Neuronal stem cell (in vitro differentiated cells): ENCODE data around the gene CCDC92.

Experiments
- DNase-seq: peaks from one replicate; pipeline ENCODE4 v3.0.0-alpha.2; 2013; ENCODE audit warnings: low spot score
- H2AFZ ChIP-seq: one replicate; pipeline ENCODE4 v1.6.1; 2013; ENCODE audit warnings: mild to moderate bottlenecking, low read length, inconsistent platforms
- H2AK5ac ChIP-seq: 2 replicates; pipeline ENCODE4 v1.6.1; 2013; ENCODE audit warnings: low read depth, mild to moderate bottlenecking, inconsistent platforms, low read length, moderate library complexity, mixed read lengths
- H2BK120ac ChIP-seq: 2 replicates; pipeline ENCODE4 v1.6.1; 2013; ENCODE audit warnings: low read depth, mild to moderate bottlenecking, inconsistent platforms, low read length, moderate library complexity, mixed read lengths
- H2BK12ac ChIP-seq: one replicate; pipeline ENCODE4 v1.6.1; 2013; ENCODE audit warnings: low read length, inconsistent platforms
- H2BK15ac ChIP-seq: 2 replicates; pipeline ENCODE4 v1.6.1; 2013; ENCODE audit warnings: mild to moderate bottlenecking, low read length, inconsistent platforms, mixed read lengths
- H2BK5ac ChIP-seq: one replicate; pipeline ENCODE4 v1.6.1; 2013; ENCODE audit warnings: inconsistent platforms, mild to moderate bottlenecking, low read length, moderate library complexity
- H3K14ac ChIP-seq: one replicate; pipeline ENCODE4 v1.6.1; 2013; ENCODE audit warnings: low read length, inconsistent platforms
- H3K18ac ChIP-seq: 2 replicates; pipeline ENCODE4 v1.6.1; 2013; ENCODE audit warnings: low read length, inconsistent platforms
- H3K23ac ChIP-seq: 2 replicates; pipeline ENCODE4 v1.6.1; 2013; ENCODE audit warnings: low read depth, mild to moderate bottlenecking, mixed read lengths, low read length, inconsistent platforms; ENCODE audit not compliant: poor library complexity
- H3K27ac ChIP-seq: replicated peaks from 3 replicates; pipeline ENCODE4 v1.5.1; 2013; ENCODE audit warnings: low read length, inconsistent platforms
- H3K27me3 ChIP-seq, 3 experiments: 2 replicates each; pipeline ENCODE4 v1.6.1; 2013; ENCODE audit warnings: low read length in 3 of 3, mild to moderate bottlenecking in 2 of 3, inconsistent platforms in 1 of 3, low read depth in 1 of 3, mixed read lengths in 1 of 3, moderate library complexity in 1 of 3; ENCODE audit not compliant: control insufficient read depth in 3 of 3, insufficient read depth in 3 of 3
- H3K36me3 ChIP-seq, 2 donors: replicated peaks in 1 of 2; 2 replicates each; pipeline ENCODE4 v1.6.1; 2013; ENCODE audit warnings: low read length in 2 of 2; ENCODE audit not compliant: control insufficient read depth in 2 of 2, insufficient read depth in 2 of 2
- H3K4ac ChIP-seq: 2 replicates; pipeline ENCODE4 v1.6.1; 2013; ENCODE audit warnings: inconsistent platforms, mild to moderate bottlenecking, low read length, moderate library complexity
- H3K4me1 ChIP-seq, 2 donors: 1 replicate in 1 of 2; 2 replicates in 1 of 2; pipeline ENCODE4 v1.6.1; 2013; ENCODE audit warnings: low read length in 2 of 2, low read depth in 1 of 2; ENCODE audit not compliant: control insufficient read depth in 2 of 2, insufficient read depth in 1 of 2
- H3K4me2 ChIP-seq: one replicate; pipeline ENCODE4 v1.6.1; 2013; ENCODE audit warnings: mild to moderate bottlenecking, low read length, inconsistent platforms; ENCODE audit not compliant: insufficient read depth, poor library complexity, severe bottlenecking
- H3K4me3 ChIP-seq, 2 donors: 2 replicates each; pipeline ENCODE4 v1.5.1; 2013; ENCODE audit warnings: low read length in 2 of 2, mild to moderate bottlenecking in 2 of 2, inconsistent platforms in 1 of 2, moderate library complexity in 1 of 2
- H3K79me1 ChIP-seq: one replicate; pipeline ENCODE4 v1.6.1; 2013; ENCODE audit warnings: low read depth, mild to moderate bottlenecking, inconsistent platforms, low read length, moderate library complexity
- H3K9ac ChIP-seq: one replicate; pipeline ENCODE4 v1.6.1; 2013; ENCODE audit warnings: mild to moderate bottlenecking, low read depth, low read length, inconsistent platforms; ENCODE audit not compliant: poor library complexity
- H3K9me3 ChIP-seq, 2 donors: replicated peaks in 1 of 2; 2 replicates each; pipeline versions ENCODE3 to v1.6.1; 2013; ENCODE audit warnings: low read length in 2 of 2, mild to moderate bottlenecking in 2 of 2, inconsistent platforms in 1 of 2, low read depth in 1 of 2, mixed read lengths in 1 of 2, moderate library complexity in 1 of 2; ENCODE audit not compliant: control insufficient read depth in 2 of 2, insufficient read depth in 1 of 2
- H4K8ac ChIP-seq: one replicate; pipeline ENCODE4 v1.6.1; 2013; ENCODE audit warnings: low read depth, mild to moderate bottlenecking, inconsistent platforms, low read length, moderate library complexity
- H4K91ac ChIP-seq: one replicate; pipeline ENCODE4 v1.6.1; 2013; ENCODE audit warnings: low read length, low read depth, mild to moderate bottlenecking, inconsistent platforms; ENCODE audit not compliant: poor library complexity
- WGBS, 2 donors: extraction: QIAGEN DNeasy Blood & Tissue Kit; methylation state at CpG; one replicate each; pipeline ENCODE4 v1.1.7; 2013; ENCODE audit warnings: missing lambda C conversion rate in 2 of 2, mixed read lengths in 1 of 2; ENCODE audit not compliant: insufficient read length in 2 of 2, insufficient replicate concordance in 1 of 2; ENCODE audit errors: extremely low coverage in 2 of 2; 5-methylcytosine and 5-hydroxymethylcytosine counted together

The CCDC92 gene

GRCh38 chr12:123936471-123936870 lies 36.2 kb downstream of the CCDC92 start:
- Histone ChIP-seq H3K27ac (no peak overlapping the region), H3K18ac (no peak overlapping the region), H4K91ac (no peak overlapping the region), H3K14ac (no peak overlapping the region), H3K4me2 (no peak overlapping the region), H2BK120ac (no peak overlapping the region), H3K9me3 (peaks cover 0 to 9% of the 10 kb centered on the region in 2 donors), H3K4me1 (peaks cover 3 to 4% of the 10 kb centered on the region in 2 donors), H2AFZ (no peak overlapping the region), H3K27me3 (no peaks in the 10 kb centered on the region), H2BK15ac (no peak overlapping the region), H4K8ac (no peak overlapping the region), H3K23ac (peak overlapping the region; percentile 46), H2BK12ac (no peak overlapping the region), H2AK5ac (no peak overlapping the region), H3K4me3 (no peak overlapping the region), H2BK5ac (no peak overlapping the region), H3K4ac (no peak overlapping the region), H3K36me3 (peaks cover 15 to 48% of the 10 kb centered on the region in 2 donors), H3K79me1 (no peaks in the 10 kb centered on the region), H3K9ac (peak overlapping the region; percentile 0)
- WGBS, 2 donors = no CpG with 5 or more reads among the region's 18 CpGs
- no peak for DNase-seq

DNA sequence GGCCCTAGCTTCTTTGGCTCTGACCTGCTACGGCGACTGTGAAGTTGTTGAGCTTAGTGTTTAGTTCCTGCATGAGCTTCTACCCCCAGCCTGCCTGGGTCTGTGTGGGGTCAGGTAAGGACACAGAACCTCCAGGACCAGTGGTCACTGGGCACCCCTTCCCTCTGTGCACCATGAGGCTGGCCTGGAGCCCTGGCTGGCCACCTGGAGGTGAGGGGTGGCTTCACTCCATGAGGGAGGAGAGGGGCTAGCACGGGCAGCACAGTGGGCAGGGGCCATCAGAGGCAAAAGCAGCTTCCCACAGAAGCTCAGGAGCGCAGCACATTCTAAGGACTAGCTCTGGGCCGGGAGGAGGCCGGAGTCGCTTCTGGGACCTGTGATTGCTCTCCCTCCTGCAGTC lies 36.7 kb downstream of the CCDC92 start:
- no peak for DNase-seq
- H3K4ac ChIP-seq = no peak overlapping the region
- no peak overlapping the region for H2BK15ac ChIP-seq
- no CpG with 5 or more reads among the region's 7 CpGs for WGBS, 2 donors
- H3K79me1 ChIP-seq = no peaks in the 10 kb centered on the region
- H4K91ac ChIP-seq = no peak overlapping the region
- peaks cover 13 to 45% of the 10 kb centered on the region in 2 donors for H3K36me3 ChIP-seq
- no peaks in the 10 kb centered on the region for H3K27me3 ChIP-seq
- no peak overlapping the region for H2BK12ac ChIP-seq
- no peak overlapping the region for H3K9ac ChIP-seq
- H2BK120ac ChIP-seq = no peak overlapping the region
- H4K8ac ChIP-seq = peak overlapping the region; percentile 43
- no peak overlapping the region for H2AFZ ChIP-seq
- H3K4me2 ChIP-seq = no peak overlapping the region
- H3K14ac ChIP-seq = no peak overlapping the region
- no peak overlapping the region for H3K4me3 ChIP-seq
- peak overlapping the region; percentile 70 for H3K23ac ChIP-seq
- H3K18ac ChIP-seq = peak overlapping the region; percentile 49
- no peak overlapping the region for H2BK5ac ChIP-seq
- no peak overlapping the region for H2AK5ac ChIP-seq
- no peak overlapping the region for H3K27ac ChIP-seq
- peaks cover 2 to 5% of the 10 kb centered on the region in 2 donors for H3K9me3 ChIP-seq
- H3K4me1 ChIP-seq = peaks cover 3 to 4% of the 10 kb centered on the region in 2 donors

DNA sequence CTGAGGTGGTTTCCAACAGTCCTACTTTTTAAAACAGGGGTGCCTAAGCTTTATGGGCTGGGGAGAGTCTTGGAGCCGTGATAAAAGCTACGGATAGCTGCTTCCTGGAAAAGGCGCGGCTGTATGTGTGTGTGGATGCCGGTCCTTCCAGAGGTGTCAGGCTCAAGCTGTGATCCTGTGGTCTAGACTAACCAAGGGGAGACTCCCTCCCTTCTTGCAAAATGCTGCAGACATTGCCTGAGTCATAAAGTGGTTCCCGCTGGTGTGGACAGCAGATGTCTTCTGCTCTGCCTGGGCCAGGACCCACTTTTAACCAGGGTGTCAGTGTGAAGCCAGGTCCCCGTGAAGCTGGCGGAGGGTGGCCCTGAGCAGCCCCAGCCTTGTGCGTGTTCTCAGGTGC lies 37.8 kb downstream of the CCDC92 start:
- Histone ChIP-seq H3K4me1 (peaks cover 3 to 4% of the 10 kb centered on the region in 2 donors), H3K4ac (no peak overlapping the region), H3K27me3 (no peaks in the 10 kb centered on the region), H3K23ac (no peak overlapping the region), H2AK5ac (no peak overlapping the region), H2BK15ac (no peak overlapping the region), H3K4me3 (no peak overlapping the region), H2BK5ac (no peak overlapping the region), H2BK120ac (no peak overlapping the region), H3K18ac (no peak overlapping the region), H3K79me1 (no peaks in the 10 kb centered on the region), H3K4me2 (no peak overlapping the region), H3K9me3 (peaks cover 2 to 6% of the 10 kb centered on the region in 2 donors), H4K91ac (no peak overlapping the region), H4K8ac (no peak overlapping the region), H2BK12ac (no peak overlapping the region), H2AFZ (no peak overlapping the region), H3K9ac (no peak overlapping the region), H3K36me3 (peaks cover 10 to 38% of the 10 kb centered on the region in 2 donors), H3K27ac (no peak overlapping the region), H3K14ac (no peak overlapping the region)
- no peak for DNase-seq
- no CpG with 5 or more reads among the region's 9 CpGs for WGBS, 2 donors

DNA sequence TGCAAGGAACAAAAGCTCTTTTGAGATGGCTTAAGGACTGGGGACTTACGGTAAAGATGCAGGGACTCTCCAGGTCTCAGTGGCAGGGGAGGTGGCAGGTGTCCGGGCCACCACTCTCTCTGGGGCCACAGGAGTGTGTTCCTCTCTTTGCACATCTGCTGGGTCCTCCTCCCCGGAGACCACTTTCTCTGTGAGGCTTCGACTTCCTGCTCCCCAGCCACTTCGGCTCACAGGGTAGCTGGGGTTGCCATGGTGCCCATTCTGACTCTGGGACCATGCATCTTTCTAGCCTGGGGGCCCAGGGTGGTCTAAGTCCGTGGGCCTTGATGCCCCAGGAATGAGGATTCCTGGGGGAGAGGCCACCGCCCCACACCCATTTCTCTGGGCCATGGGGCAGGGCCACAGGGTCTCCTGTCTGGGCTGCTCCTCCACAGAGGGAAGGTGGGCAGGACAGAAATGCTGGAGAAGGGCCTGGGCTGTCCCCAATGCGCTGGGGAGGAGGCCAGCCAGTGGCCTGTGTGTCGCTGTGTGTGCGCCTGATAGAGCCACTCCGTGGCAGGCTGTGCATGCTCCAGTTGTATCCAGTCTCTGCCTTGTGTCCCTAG lies 38.5 kb downstream of the CCDC92 start:
- no peak overlapping the region for H3K4me3 ChIP-seq
- peaks cover 3 to 5% of the 10 kb centered on the region in 2 donors for H3K4me1 ChIP-seq
- H3K79me1 ChIP-seq = no peaks in the 10 kb centered on the region
- peak overlapping the region; percentile 48 for H3K18ac ChIP-seq
- H3K9me3 ChIP-seq = peaks cover 2 to 12% of the 10 kb centered on the region in 2 donors
- H3K4me2 ChIP-seq = no peak overlapping the region
- no peak overlapping the region for H3K4ac ChIP-seq
- no peak overlapping the region for H2BK15ac ChIP-seq
- H4K8ac ChIP-seq = no peak overlapping the region
- H3K23ac ChIP-seq = no peak overlapping the region
- no peak overlapping the region for H4K91ac ChIP-seq
- no peak overlapping the region for H2BK5ac ChIP-seq
- peak overlapping the region; percentile 42 for H3K14ac ChIP-seq
- H2BK12ac ChIP-seq = peak overlapping the region; percentile 28
- H3K27ac ChIP-seq = no peak overlapping the region
- no CpG with 5 or more reads among the region's 11 CpGs for WGBS, 2 donors
- no peak overlapping the region for H2AFZ ChIP-seq
- DNase-seq = no peak
- peaks cover 10 to 31% of the 10 kb centered on the region in 2 donors for H3K36me3 ChIP-seq
- H2AK5ac ChIP-seq = no peak overlapping the region
- H3K27me3 ChIP-seq = no peaks in the 10 kb centered on the region
- H2BK120ac ChIP-seq = no peak overlapping the region
- no peak overlapping the region for H3K9ac ChIP-seq
